Raji (cell line): Measurements from ENCODE around the gene ANO4.

Experiments
- POLR2A ChIP-seq: IDR thresholded peaks from 2 replicates; pipeline ENCODE4 v1.6.1; 2011; ENCODE audit warnings: low read depth, low read length, control low read depth; ENCODE audit not compliant: insufficient read depth

ANO4 gene

GRCh38 chr12:101051901-101052550, 257.4 kb downstream of the ANO4 start:
- TF ChIP-seq POLR2A = no peak

GRCh38 chr12:101053203-101053602, 258.6 kb downstream of the ANO4 start:
- TF ChIP-seq POLR2A = no peak

GRCh38 chr12:101055940-101056339, 261.4 kb downstream of the ANO4 start:
- no peak for TF ChIP-seq POLR2A

- TF ChIP-seq POLR2A = no peak
These were observed 270.1 kb downstream of the ANO4 start for GRCh38 chr12:101064721-101065120.

- no peak for TF ChIP-seq POLR2A
These were observed 271.9 kb downstream of the ANO4 start for GRCh38 chr12:101066489-101066888.

GRCh38 chr12:101068402-101068801, 273.8 kb downstream of the ANO4 start:
- TF ChIP-seq POLR2A = no peak

GRCh38 chr12:101068836-101069235, 274.3 kb downstream of the ANO4 start:
- TF ChIP-seq POLR2A = no peak

GRCh38 chr12:101074940-101075680, 280.5 kb downstream of the ANO4 start:
- no peak for TF ChIP-seq POLR2A

GRCh38 chr12:101076921-101077320, 282.3 kb downstream of the ANO4 start:
- no peak for TF ChIP-seq POLR2A

GRCh38 chr12:101077791-101078528, 283.4 kb downstream of the ANO4 start:
- no peak for TF ChIP-seq POLR2A

- no peak for TF ChIP-seq POLR2A
These were observed 284.1 kb downstream of the ANO4 start for GRCh38 chr12:101078536-101079285.

- no peak for TF ChIP-seq POLR2A
These were observed 288.1 kb downstream of the ANO4 start for GRCh38 chr12:101082706-101083105.

- no peak for TF ChIP-seq POLR2A
These were observed 292.0 kb downstream of the ANO4 start for GRCh38 chr12:101086490-101087135.

GRCh38 chr12:101087920-101088319, 293.3 kb downstream of the ANO4 start:
- no peak for TF ChIP-seq POLR2A

- no peak for TF ChIP-seq POLR2A
These were observed 294.7 kb downstream of the ANO4 start for GRCh38 chr12:101089271-101089670.
